Esophagus muscularis mucosa (tissue), 4 donors: ENCODE results near the gene RNF213. TPM values are rescaled to one million over a fixed set of nuclear protein-coding genes. Genes with fewer than 3 reads are reported as not detected.

Source experiments
- DNase-seq: peaks from one replicate; pipeline ENCODE4 v3.0.0-alpha.2; 2017; ENCODE audit errors: extremely low spot score
- H3K27ac ChIP-seq, 4 donors: fragments of 200-600 bp; sonication (generic); replicated peaks in 1 of 4; 1 replicate in 3 of 4; 2 replicates in 1 of 4; pipeline ENCODE4 v1.5.1; 2016 to 2019; ENCODE audit warnings: mild to moderate bottlenecking in 1 of 4
- H3K27me3 ChIP-seq, 4 donors: fragments of 200-600 bp; sonication (generic); one replicate each; pipeline versions ENCODE4 v1.5.1 to v1.6.0; 2016 to 2019
- H3K36me3 ChIP-seq, 4 donors: fragments of 200-600 bp; sonication (generic); one replicate each; pipeline ENCODE4 v1.5.1; 2016 to 2019
- H3K4me1 ChIP-seq, 4 donors: fragments of 200-600 bp; sonication (generic); one replicate each; pipeline ENCODE4 v1.5.1; 2016 to 2019
- H3K4me3 ChIP-seq, 4 donors: fragments of 200-600 bp; sonication (generic); 1 replicate in 2 of 4; 2 replicates in 2 of 4; pipeline ENCODE4 v1.5.1; 2016 to 2019; ENCODE audit warnings: mild to moderate bottlenecking in 4 of 4, moderate library complexity in 1 of 4
- H3K9me3 ChIP-seq, 4 donors: fragments of 200-600 bp; sonication (generic); 1 replicate in 3 of 4; 2 replicates in 1 of 4; pipeline ENCODE4 v1.5.1; 2016 to 2019
- CTCF ChIP-seq, 3 experiments: fragments of 200-600 bp in 2 of 3; fragments of 450-650 bp in 1 of 3; sonication (generic) in 2 of 3; IDR thresholded peaks; one replicate each; pipeline ENCODE4 v1.5.1; 2017 to 2019; ENCODE audit warnings: antibody characterized with exemption in 3 of 3, mild to moderate bottlenecking in 2 of 3, moderate library complexity in 1 of 3
- EP300 ChIP-seq: sonication (generic); formaldehyde crosslinking; IDR thresholded peaks from one replicate; pipeline ENCODE4 v1.6.1; 2017; ENCODE audit warnings: antibody characterized with exemption
- POLR2A ChIP-seq: fragments of 450-650 bp; IDR thresholded peaks from one replicate; pipeline ENCODE4 v1.6.1; 2017; ENCODE audit warnings: antibody characterized with exemption, moderate library complexity, mild to moderate bottlenecking, low read depth
- POLR2AphosphoS5 ChIP-seq, 2 donors: sonication (generic); formaldehyde crosslinking; IDR thresholded peaks; one replicate each; pipeline ENCODE4 v1.6.1; 2017; ENCODE audit warnings: antibody characterized with exemption in 2 of 2
- WGBS: methylation state at CpG from one replicate; pipeline ENCODE4 v1.1.5; 2018; 5-methylcytosine and 5-hydroxymethylcytosine counted together
- intact Hi-C: fragments of 100-400 bp; cut with DNase I; formaldehyde crosslinking; loops from one replicate; pipeline ENCODE4 v1.15.1; 2023
- total RNA-seq, 4 donors: library from RNA; depleted of rRNA; stranded (reverse); fragments of >200 nt; gene quantifications; one replicate each; pipeline versions ENCODE4 v1.1.0 to v1.2.1, GENCODE V29; 2016

Gene RNF213
- total RNA-seq, 4 donors from 2014 or later: 55.8 to 85.7 (median 75.9) TPM

GRCh38 chr17:80339118-80339517 is 78.5 kb downstream of the RNF213 start:
- DNase-seq: no peak

DNA sequence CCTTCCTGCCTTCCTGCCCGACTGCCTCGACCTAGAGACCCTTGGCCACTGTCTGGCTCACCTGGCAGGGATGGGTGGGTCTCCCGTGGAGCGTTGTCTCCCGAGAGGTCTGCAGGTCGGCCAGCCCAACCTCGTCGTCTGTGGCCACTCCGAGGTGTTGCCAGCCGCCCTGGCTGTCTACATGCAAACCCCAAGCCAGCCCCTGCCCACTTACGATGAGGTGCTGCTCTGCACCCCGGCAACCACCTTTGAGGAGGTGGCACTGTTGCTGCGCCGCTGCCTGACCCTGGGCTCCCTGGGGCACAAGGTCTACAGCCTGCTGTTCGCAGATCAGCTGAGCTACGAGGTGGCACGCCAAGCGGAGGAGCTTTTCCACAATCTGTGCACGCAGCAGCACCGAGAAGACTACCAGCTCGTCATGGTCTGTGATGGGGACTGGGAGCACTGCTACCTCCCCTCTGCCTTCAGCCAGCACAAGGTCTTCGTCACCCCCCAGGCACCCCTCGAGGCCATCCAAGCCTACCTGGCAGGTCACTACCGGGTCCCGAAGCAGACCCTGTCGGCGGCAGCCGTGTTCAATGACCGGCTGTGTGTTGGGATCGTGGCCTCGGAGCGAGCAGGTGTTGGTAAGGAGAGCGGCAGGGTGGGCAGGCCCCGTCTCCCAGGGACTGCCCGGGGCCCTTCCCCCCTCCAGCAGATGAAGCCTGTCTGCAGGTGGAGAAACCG is 79.2 kb downstream of the RNF213 start:
- H3K36me3 ChIP-seq: peaks cover 88 to 100% (median 96%) of the 10 kb centered on the region in 4 donors
- no peak for DNase-seq
- TF ChIP-seq CTCF (IDR thresholded peaks at IDR 0.05) (no peak), EP300 (no peak), POLR2A (no peak), POLR2AphosphoS5 (IDR thresholded peaks at IDR 0.05) (no peak)

More at GRCh38 chr17:80339118-80339517, 78.5 kb downstream of the RNF213 start:
- 90% methylated on average over 7 of the region's 8 CpGs for WGBS
- Histone ChIP-seq H3K4me3 (no peak overlapping the region), H3K27me3 (no peaks in the 10 kb centered on the region), H3K27ac (no peak overlapping the region), H3K9me3 (no peaks in the 10 kb centered on the region), H3K36me3 (peaks cover 87 to 100% (median 96%) of the 10 kb centered on the region in 4 donors), H3K4me1 (no peaks in the 10 kb centered on the region)
- TF ChIP-seq CTCF (IDR thresholded peaks at IDR 0.05) (no peak), EP300 (no peak), POLR2AphosphoS5 (IDR thresholded peaks at IDR 0.05) (no peak), POLR2A (no peak)
- intact Hi-C loops: no loop called here

GRCh38 chr17:80345321-80345720 is 84.7 kb downstream of the RNF213 start:
- no peaks in the 10 kb centered on the region for H3K27me3 ChIP-seq
- intact Hi-C loops: no loop called here
- H3K4me3 ChIP-seq: no peak overlapping the region
- TF ChIP-seq CTCF (IDR thresholded peaks at IDR 0.05) (no peak), POLR2AphosphoS5 (IDR thresholded peaks at IDR 0.05) (no peak), EP300 (no peak), POLR2A (no peak)
- H3K27ac ChIP-seq: no peak overlapping the region
- WGBS: 98% methylated on average over 10 of the region's 15 CpGs
- no peaks in the 10 kb centered on the region for H3K9me3 ChIP-seq
- DNase-seq: no peak
- no peaks in the 10 kb centered on the region for H3K4me1 ChIP-seq
- H3K36me3 ChIP-seq: peaks cover 91 to 100% (median 97%) of the 10 kb centered on the region in 4 donors

More for the DNA sequence above, 79.2 kb downstream of the RNF213 start:
- no peaks in the 10 kb centered on the region for H3K27me3 ChIP-seq
- no peak overlapping the region for H3K27ac ChIP-seq
- H3K9me3 ChIP-seq: no peaks in the 10 kb centered on the region
- H3K4me1 ChIP-seq: no peaks in the 10 kb centered on the region
- WGBS: 95% methylated on average over 18 of the region's 36 CpGs
- intact Hi-C loops: no loop called here
- H3K4me3 ChIP-seq: no peak overlapping the region

DNA sequence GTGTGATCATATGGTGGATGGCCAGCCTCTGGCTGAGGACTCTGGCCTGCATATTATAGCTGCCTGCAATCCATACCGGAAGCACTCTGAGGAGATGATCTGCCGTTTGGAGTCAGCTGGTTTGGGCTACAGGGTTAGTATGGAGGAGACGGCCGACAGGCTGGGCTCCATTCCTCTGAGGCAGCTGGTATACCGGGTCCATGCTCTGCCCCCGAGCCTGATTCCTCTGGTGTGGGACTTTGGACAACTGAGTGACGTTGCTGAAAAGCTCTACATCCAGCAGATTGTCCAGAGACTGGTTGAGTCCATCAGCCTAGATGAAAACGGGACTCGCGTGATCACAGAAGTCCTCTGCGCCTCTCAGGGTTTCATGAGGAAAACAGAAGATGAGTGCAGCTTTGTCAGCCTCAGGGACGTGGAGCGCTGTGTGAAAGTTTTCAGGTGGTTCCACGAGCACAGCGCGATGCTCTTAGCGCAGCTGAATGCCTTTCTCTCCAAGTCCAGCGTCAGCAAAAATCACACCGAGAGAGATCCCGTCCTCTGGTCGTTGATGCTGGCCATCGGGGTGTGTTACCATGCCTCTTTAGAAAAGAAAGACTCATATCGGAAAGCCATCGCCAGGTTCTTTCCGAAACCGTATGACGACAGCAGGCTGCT is 85.3 kb downstream of the RNF213 start:
- DNase-seq: no peak
- TF ChIP-seq POLR2A: no peak
- TF ChIP-seq EP300: no peak
- TF ChIP-seq POLR2AphosphoS5 (IDR thresholded peaks at IDR 0.05): no peak
- no peak for TF ChIP-seq CTCF (IDR thresholded peaks at IDR 0.05)
- Histone ChIP-seq H3K27me3 (no peaks in the 10 kb centered on the region), H3K27ac (no peak overlapping the region), H3K9me3 (no peaks in the 10 kb centered on the region), H3K36me3 (peaks cover 91 to 100% (median 97%) of the 10 kb centered on the region in 4 donors), H3K4me3 (no peak overlapping the region), H3K4me1 (no peaks in the 10 kb centered on the region)
- 98% methylated on average over 27 of the region's 27 CpGs for WGBS
- intact Hi-C loops: no loop called here
